Measurements from ENCODE around the gene SDK1. TPM values are rescaled to one million over a fixed set of nuclear protein-coding genes. Genes with fewer than 3 reads are reported as not detected.

The SDK1 gene
- total RNA-seq, 2 experiments from 2014 or later, result 0.19 to 0.36 TPM

- intact Hi-C loops (cut with micrococcal nuclease; ENCODE audit: unreplicated experiment), result no loop called here
- no peak for DNase-seq (ENCODE audit: low spot score)
- H3K9me3 ChIP-seq (ENCODE audit: low read length), result no peaks in the 10 kb centered on the region
- ChIA-PET CTCF (ENCODE audit: unreplicated experiment) (no interaction called here), POLR2A (interaction anchor here (0.6 kb wide), 2 partner anchors 12 to 183 kb away, joined by 4 read pairs; no protein-coding TSS in a partner anchor)
- no peaks in the 10 kb centered on the region for H3K36me3 ChIP-seq (ENCODE audit: insufficient read depth, low read length)
- no peak for TF ChIP-seq EZH2phosphoT487 (IDR thresholded peaks at IDR 0.05; ENCODE audit: borderline replicate concordance, low read depth, low read length)
- no peak for TF ChIP-seq CTCF (conservative IDR thresholded peaks at IDR 0.05; ENCODE audit: low read length)
- no peak overlapping the region for H3K4me2 ChIP-seq (ENCODE audit: low read length)
- no peaks in the 10 kb centered on the region for H4K20me1 ChIP-seq (ENCODE audit: insufficient read depth, low read length)
- no TSS peak for BruUV-seq (replicated peaks)
- H2AFZ ChIP-seq (ENCODE audit: low read length), result no peak overlapping the region
- H3K4me3 ChIP-seq (ENCODE audit: low read depth, low read length, poor library complexity, severe bottlenecking), result no peak overlapping the region
- H3K27ac ChIP-seq (ENCODE audit: low read depth, low read length, poor library complexity, severe bottlenecking), result no peak overlapping the region
- no peaks in the 10 kb centered on the region for H3K79me2 ChIP-seq (ENCODE audit: insufficient read depth, low read depth, low read length)
- H3K4me1 ChIP-seq (ENCODE audit: insufficient read depth, low read length, poor library complexity, severe bottlenecking), result no peaks in the 10 kb centered on the region
- no peaks in the 10 kb centered on the region for H3K9me2 ChIP-seq (ENCODE audit: insufficient read depth, low read length)
These were observed 505.5 kb downstream of the SDK1 start for GRCh38 chr7:3806516-3806915.

- Histone ChIP-seq H3K79me2 (ENCODE audit: insufficient read depth, low read depth, low read length) (no peaks in the 10 kb centered on the region), H3K4me1 (ENCODE audit: insufficient read depth, low read length, poor library complexity, severe bottlenecking) (no peaks in the 10 kb centered on the region), H3K4me2 (ENCODE audit: low read length) (no peak overlapping the region), H2AFZ (ENCODE audit: low read length) (no peak overlapping the region), H3K36me3 (ENCODE audit: insufficient read depth, low read length) (no peaks in the 10 kb centered on the region), H4K20me1 (ENCODE audit: insufficient read depth, low read length) (no peaks in the 10 kb centered on the region), H3K9me2 (ENCODE audit: insufficient read depth, low read length) (no peaks in the 10 kb centered on the region), H3K4me3 (ENCODE audit: low read depth, low read length, poor library complexity, severe bottlenecking) (no peak overlapping the region), H3K9me3 (ENCODE audit: low read length) (no peaks in the 10 kb centered on the region), H3K27ac (ENCODE audit: low read depth, low read length, poor library complexity, severe bottlenecking) (no peak overlapping the region)
- TF ChIP-seq EZH2phosphoT487 (IDR thresholded peaks at IDR 0.05; ENCODE audit: borderline replicate concordance, low read depth, low read length), result no peak
- no peak for TF ChIP-seq CTCF (conservative IDR thresholded peaks at IDR 0.05; ENCODE audit: low read length)
- CTCF ChIA-PET (ENCODE audit: unreplicated experiment), result no interaction called here
- DNase-seq (ENCODE audit: low spot score), result no peak
- intact Hi-C loops (cut with micrococcal nuclease; ENCODE audit: unreplicated experiment), result no loop called here
- POLR2A ChIA-PET, result interaction anchor here (0.5 kb wide), 1 partner anchor 47 kb away, joined by 4 read pairs; no protein-coding TSS in a partner anchor
- no TSS peak for BruUV-seq (replicated peaks)
These were observed 506.8 kb downstream of the SDK1 start for GRCh38 chr7:3807824-3808223.

- Histone ChIP-seq H3K79me2 (ENCODE audit: insufficient read depth, low read depth, low read length) (no peaks in the 10 kb centered on the region), H2AFZ (ENCODE audit: low read length) (no peak overlapping the region), H3K4me3 (ENCODE audit: low read depth, low read length, poor library complexity, severe bottlenecking) (no peak overlapping the region), H3K27ac (ENCODE audit: low read depth, low read length, poor library complexity, severe bottlenecking) (no peak overlapping the region), H3K9me2 (ENCODE audit: insufficient read depth, low read length) (no peaks in the 10 kb centered on the region), H4K20me1 (ENCODE audit: insufficient read depth, low read length) (no peaks in the 10 kb centered on the region), H3K4me2 (ENCODE audit: low read length) (no peak overlapping the region), H3K36me3 (ENCODE audit: insufficient read depth, low read length) (no peaks in the 10 kb centered on the region), H3K9me3 (ENCODE audit: low read length) (no peaks in the 10 kb centered on the region), H3K4me1 (ENCODE audit: insufficient read depth, low read length, poor library complexity, severe bottlenecking) (no peaks in the 10 kb centered on the region)
- POLR2A ChIA-PET, result no interaction called here
- DNase-seq (ENCODE audit: low spot score), result no peak
- intact Hi-C loops (cut with micrococcal nuclease; ENCODE audit: unreplicated experiment), result no loop called here
- CTCF ChIA-PET (ENCODE audit: unreplicated experiment), result no interaction called here
- TF ChIP-seq CTCF (conservative IDR thresholded peaks at IDR 0.05; ENCODE audit: low read length) (no peak), EZH2phosphoT487 (IDR thresholded peaks at IDR 0.05; ENCODE audit: borderline replicate concordance, low read depth, low read length) (no peak)
- no TSS peak for BruUV-seq (replicated peaks)
These were observed 520.4 kb downstream of the SDK1 start for GRCh38 chr7:3821488-3821887.

Data from OCI-LY7 (cell line).